Measurements from ENCODE around the gene HIGD2B.
"Not testable (repeated sequence)": the region's sequence is repeated elsewhere in the genome, so short reads cannot be mapped to it uniquely, and the experiment has no call there.

- TF ChIP-seq CTCF (conservative IDR thresholded peaks at IDR 0.05; ENCODE audit: low read depth, low read length), result peak; percentile 37; the same call in 1 of the 2 replicates
- TF ChIP-seq EZH2 (IDR thresholded peaks at IDR 0.05; ENCODE audit: borderline replicate concordance, low read depth, low read length, poor library complexity, severe bottlenecking), result not testable (repeated sequence)
These were observed 57.5 kb downstream of the HIGD2B start for GRCh38 chr15:72628249-72629067.

Data from A673 (cell line).